GM12875 (cell line): ENCODE data around the gene FAHD2A.
"Not testable (repeated sequence)": the region's sequence is repeated elsewhere in the genome, so short reads cannot be mapped to it uniquely, and the experiment has no call there.

ENCODE experiments used
- H3K4me3 ChIP-seq: one replicate; pipeline ENCODE4 v1.5.1; 2011; ENCODE audit warnings: low read depth, low read length, control low read depth
- CTCF ChIP-seq: IDR thresholded peaks from 2 replicates; pipeline ENCODE4 v1.5.1; 2011; ENCODE audit warnings: low read depth, mild to moderate bottlenecking, control low read depth, inconsistent platforms, low read length, moderate library complexity, borderline replicate concordance; ENCODE audit not compliant: insufficient read depth

The FAHD2A gene

GRCh38 chr2:95376311-95377215 is 25.9 kb upstream of the FAHD2A start:
- no peak overlapping the region for H3K4me3 ChIP-seq
- no peak for TF ChIP-seq CTCF

- no peak for TF ChIP-seq CTCF
Observed at GRCh38 chr2:95377216-95378123, 25.0 kb upstream of the FAHD2A start.

GRCh38 chr2:95378281-95378680 is 24.2 kb upstream of the FAHD2A start:
- not testable (repeated sequence) for H3K4me3 ChIP-seq

More at GRCh38 chr2:95377216-95378123, 25.0 kb upstream of the FAHD2A start:
- H3K4me3 ChIP-seq: no peak overlapping the region

- H3K4me3 ChIP-seq: no peak overlapping the region
- peak; percentile 38; the same call in 1 of the 2 replicates for TF ChIP-seq CTCF
Observed at GRCh38 chr2:95379371-95379831, 23.1 kb upstream of the FAHD2A start.

- no peak overlapping the region for H3K4me3 ChIP-seq
- no peak for TF ChIP-seq CTCF
Observed at GRCh38 chr2:95380280-95380679, 22.2 kb upstream of the FAHD2A start.

GRCh38 chr2:95380731-95381130 is 21.8 kb upstream of the FAHD2A start:
- H3K4me3 ChIP-seq: no peak overlapping the region
- no peak for TF ChIP-seq CTCF
